LNCaP clone FGC (cell line): ENCODE measurements around the gene BICDL1.
"Not testable (repeated sequence)": the region's sequence is repeated elsewhere in the genome, so short reads cannot be mapped to it uniquely, and the experiment has no call there.

ENCODE experiments used
- DNase-seq: peaks from one replicate; pipeline ENCODE4 v3.0.0-alpha.2; 2011; ENCODE audit warnings: low read depth
- H3K4me3 ChIP-seq: 2 replicates; pipeline ENCODE4 v1.5.1; 2011; ENCODE audit warnings: mild to moderate bottlenecking, low read depth, low read length, control low read depth
- TF ChIP-seq, protein P1 (sequence below): IDR thresholded peaks from 2 replicates; pipeline ENCODE4 v1.5.1; 2012; ENCODE audit warnings: mild to moderate bottlenecking; ENCODE audit not compliant: control insufficient read depth, insufficient read depth; ENCODE audit errors: extremely low read depth

BICDL1 gene

DNA sequence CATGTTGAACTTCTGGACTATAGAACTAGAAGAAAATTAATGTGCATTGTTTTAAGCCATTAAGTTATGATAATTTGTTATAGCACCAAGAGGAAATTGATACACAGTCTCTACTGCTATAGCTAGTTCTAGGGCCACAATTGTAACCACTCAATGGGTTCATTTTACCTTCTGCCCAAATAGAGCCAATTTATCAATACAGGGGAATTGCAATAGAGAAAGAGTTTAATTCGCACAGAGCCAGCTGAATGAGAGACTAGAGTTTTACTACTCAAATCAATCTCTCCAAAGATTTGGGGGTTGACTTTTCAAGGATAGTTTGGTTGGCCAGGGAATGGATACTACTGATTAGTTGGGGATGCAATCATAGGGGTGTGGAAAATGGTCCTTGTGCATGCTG is 31.9 kb upstream of the BICDL1 start:
- no peak overlapping the region for H3K4me3 ChIP-seq
- TF ChIP-seq, protein P1, sequence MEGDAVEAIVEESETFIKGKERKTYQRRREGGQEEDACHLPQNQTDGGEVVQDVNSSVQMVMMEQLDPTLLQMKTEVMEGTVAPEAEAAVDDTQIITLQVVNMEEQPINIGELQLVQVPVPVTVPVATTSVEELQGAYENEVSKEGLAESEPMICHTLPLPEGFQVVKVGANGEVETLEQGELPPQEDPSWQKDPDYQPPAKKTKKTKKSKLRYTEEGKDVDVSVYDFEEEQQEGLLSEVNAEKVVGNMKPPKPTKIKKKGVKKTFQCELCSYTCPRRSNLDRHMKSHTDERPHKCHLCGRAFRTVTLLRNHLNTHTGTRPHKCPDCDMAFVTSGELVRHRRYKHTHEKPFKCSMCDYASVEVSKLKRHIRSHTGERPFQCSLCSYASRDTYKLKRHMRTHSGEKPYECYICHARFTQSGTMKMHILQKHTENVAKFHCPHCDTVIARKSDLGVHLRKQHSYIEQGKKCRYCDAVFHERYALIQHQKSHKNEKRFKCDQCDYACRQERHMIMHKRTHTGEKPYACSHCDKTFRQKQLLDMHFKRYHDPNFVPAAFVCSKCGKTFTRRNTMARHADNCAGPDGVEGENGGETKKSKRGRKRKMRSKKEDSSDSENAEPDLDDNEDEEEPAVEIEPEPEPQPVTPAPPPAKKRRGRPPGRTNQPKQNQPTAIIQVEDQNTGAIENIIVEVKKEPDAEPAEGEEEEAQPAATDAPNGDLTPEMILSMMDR, result no peak
- no peak for DNase-seq

DNA sequence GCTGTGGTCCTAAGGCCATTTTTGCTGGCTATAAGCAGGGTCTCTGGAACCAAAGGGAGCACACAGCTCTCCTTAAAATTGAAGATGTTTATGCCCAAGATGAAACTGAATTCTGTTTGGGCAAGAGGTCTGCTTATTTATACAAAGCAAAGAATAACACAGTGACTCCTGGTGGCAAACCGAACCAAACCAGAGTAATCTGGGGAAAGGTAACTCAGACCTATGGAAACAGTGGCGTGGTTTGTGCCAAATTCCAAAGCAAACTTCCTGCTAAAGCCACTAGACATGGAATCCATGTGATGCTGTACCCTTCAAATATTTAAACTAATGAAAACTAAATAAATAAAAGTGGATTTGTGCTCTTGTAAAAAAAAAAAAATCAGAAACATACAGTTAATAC is 29.6 kb upstream of the BICDL1 start:
- peak; percentile 76 for DNase-seq
- TF ChIP-seq, protein P1, result peak; percentile 53
- H3K4me3 ChIP-seq, result no peak overlapping the region

DNA sequence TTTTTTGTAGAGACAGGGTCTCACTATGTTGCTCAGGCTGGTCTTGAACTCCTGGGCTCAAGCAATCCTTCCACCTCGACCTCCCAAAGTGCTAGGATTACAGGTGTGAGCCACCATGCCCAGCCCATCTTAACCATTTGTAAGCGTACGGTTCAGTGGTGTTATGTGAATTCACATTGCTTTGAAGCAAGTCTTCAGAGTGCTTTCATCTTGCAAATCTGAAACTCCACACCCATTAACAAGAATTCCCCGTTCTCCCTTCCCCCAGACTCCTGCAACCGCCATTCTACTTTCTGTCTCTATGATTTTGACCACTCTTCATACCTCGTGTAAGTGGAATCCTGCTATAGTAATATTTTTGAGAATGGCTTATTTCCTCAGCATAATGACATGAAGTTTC is 24.9 kb upstream of the BICDL1 start:
- TF ChIP-seq, protein P1, result no peak
- H3K4me3 ChIP-seq, result no peak overlapping the region
- no peak for DNase-seq

DNA sequence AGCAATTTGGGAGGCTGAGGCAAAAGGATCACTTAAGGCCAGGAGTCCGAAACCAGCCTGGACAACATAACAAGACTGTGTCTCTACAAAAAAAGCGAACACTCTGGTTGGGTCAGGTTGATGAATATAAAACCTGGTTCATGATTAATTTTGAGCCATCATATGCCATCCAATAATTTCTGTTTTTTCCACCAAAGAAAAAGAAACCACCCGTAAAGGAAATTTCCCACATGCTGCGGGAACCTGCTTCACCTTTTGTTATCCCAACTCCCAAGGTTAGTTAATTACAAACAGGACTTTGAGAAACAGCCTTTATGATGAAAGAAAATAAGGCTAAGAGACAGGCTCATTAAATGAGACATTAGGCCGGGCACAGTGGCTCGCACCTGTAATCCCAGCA is 24.1 kb upstream of the BICDL1 start:
- no peak overlapping the region for H3K4me3 ChIP-seq
- TF ChIP-seq, protein P1, result no peak
- DNase-seq, result no peak

DNA sequence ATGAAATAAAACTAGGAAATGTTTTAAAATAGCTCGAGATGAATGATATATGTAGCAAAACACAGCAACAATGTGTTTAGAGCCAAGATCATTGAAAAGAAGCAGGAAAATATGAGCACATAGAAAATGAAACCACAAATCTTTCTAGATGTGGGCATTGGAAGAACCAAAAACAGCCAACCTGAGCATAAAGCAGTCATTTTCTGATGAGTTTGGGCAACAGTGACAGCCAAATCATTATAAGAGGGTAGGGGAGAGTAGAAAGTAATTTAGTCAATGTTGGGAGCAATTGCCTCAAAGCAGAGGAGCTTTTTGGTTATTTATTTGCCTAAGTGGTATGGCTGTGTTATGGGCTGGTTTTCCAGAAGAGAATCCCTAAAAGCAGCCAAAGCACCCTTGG is 8.8 kb upstream of the BICDL1 start:
- TF ChIP-seq, protein P1, result no peak

DNA sequence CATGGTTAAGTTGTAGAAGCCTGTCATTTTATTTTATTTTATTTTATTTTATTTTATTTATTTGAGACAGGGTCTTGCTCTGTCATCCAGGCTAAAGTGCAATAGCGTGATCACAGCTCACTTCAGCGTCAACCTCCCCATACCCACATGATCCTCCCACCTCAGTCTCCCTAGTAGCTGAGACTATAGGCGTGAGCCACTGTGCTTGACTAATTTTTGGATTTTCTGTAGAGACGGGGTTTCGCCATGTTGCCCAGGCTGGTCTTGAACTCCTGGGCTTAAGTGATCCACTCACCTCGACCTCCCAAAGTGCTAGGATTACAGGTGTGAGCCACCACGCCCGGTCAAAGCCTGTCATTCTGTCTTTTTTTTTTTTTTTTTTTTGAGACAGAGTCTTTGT is 8.3 kb upstream of the BICDL1 start:
- not testable (repeated sequence) for DNase-seq

More for the DNA sequence above, 8.8 kb upstream of the BICDL1 start:
- H3K4me3 ChIP-seq, result no peak overlapping the region
- DNase-seq, result no peak

DNA sequence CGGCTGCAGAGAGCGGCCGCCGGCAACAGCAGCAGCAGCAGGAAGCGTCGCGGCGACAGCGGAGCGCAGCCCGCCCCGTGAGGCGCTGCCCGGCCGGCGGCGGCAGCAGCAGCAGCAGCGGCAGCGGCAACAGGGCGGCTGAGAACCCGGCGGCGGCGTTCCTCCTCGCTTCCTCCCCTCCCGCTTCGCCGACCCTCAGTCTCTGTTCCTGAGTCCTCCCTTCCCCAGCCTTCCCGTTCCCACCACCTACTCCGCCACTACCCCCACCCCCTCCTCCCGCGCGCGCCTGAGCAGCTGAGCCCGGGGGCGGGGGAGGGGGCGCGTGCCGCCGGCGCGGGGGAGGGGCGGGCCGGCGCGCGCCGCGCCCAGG is 310 bp downstream of the BICDL1 start:
- DNase-seq, result no peak
- H3K4me3 ChIP-seq, result peak overlapping the region; percentile 52
- TF ChIP-seq, protein P1, result no peak

More for the DNA sequence above, 8.3 kb upstream of the BICDL1 start:
- H3K4me3 ChIP-seq, result not testable (repeated sequence)
